Activated T-helper 1 cell treated with Interleukin-2 at 50 U/mL for 16 hours (primary cell): ENCODE data around the gene AIP.

Experiments used
- DNase-seq: peaks from one replicate; pipeline ENCODE4 v3.0.0-alpha.2; 2020; ENCODE audit warnings: low read depth

Gene AIP

DNA sequence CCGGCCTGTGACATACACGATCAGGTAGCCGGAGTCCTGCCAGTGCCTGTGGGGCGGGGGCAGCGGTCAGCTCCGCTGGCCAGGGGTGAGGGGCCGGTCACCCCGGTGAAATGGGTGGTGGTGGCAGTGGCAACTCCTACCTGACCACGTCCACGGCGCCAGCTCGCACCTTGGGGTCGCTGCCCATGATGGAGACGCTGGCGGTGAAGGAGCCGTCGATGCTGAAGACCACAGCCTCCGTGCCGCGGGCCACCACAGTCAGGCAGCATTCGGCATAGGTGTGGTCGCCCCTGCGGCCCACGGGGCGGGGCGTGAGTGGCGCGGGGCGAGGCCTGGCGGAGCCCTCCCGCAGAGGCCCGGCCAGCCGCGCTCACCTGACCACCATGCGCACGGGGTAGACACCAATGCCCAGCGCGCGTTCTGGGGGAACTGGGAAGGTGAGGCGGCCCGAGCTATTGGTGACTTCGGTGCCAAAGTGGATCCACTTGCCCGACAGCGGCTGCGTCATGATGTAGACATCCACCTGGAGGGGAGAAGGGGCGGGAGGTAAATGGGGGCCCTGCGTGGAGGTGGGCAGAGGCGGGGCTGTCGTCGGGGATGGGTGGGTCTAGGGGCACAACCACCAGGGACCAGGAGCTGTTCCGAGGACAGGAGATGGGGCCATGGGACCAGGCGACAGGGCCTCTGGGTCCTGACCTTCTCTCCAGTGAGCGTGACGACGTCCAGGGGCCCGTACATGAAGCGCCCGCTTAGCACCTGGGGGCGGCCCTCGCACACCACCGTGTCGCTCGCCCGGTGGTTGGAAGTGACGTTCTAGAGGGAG, 10.9 kb downstream of the AIP start:
- DNase-seq = no peak

DNA sequence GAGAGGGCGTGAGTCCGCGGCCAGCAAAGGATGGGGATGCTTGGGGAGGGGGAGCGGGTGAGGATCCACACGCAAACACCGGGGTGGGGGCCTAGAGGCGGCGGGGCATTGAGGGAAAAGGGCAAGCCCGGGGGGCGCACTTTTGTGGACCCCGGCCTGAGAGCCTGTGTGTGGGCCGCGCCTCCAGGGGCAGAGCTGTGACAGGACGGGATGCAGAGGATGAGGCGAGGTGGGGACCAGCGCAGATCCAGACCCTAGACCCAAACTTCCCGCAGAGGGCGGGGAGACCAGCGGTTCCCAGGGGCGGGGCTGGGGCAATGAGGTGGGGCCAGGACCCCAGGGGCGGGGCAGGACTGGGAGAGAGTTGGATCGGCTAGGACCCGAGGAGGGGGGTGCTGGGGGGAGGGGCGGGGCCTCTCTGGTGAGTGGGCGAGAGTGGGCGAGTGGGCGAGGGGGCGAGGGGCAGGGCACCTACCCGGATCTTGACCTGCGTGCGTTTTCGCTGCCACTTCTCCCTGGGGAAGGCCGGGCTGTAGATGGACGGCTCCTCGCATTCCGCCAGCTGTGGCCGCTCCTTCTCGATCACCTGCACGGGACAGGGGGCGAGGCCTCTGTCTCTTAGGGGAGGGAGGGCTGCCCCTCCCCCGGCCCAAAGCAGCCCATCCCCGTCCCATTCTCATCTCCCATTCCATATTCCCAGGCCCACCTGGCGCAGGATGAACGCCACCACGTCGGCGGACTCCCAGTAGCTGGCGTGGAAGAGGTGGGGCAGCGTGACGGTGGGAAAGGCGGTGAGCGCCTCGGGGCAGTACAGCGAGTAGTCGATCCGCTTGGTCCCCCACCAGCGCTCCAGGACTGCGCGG, 11.8 kb downstream of the AIP start:
- no peak for DNase-seq

DNA sequence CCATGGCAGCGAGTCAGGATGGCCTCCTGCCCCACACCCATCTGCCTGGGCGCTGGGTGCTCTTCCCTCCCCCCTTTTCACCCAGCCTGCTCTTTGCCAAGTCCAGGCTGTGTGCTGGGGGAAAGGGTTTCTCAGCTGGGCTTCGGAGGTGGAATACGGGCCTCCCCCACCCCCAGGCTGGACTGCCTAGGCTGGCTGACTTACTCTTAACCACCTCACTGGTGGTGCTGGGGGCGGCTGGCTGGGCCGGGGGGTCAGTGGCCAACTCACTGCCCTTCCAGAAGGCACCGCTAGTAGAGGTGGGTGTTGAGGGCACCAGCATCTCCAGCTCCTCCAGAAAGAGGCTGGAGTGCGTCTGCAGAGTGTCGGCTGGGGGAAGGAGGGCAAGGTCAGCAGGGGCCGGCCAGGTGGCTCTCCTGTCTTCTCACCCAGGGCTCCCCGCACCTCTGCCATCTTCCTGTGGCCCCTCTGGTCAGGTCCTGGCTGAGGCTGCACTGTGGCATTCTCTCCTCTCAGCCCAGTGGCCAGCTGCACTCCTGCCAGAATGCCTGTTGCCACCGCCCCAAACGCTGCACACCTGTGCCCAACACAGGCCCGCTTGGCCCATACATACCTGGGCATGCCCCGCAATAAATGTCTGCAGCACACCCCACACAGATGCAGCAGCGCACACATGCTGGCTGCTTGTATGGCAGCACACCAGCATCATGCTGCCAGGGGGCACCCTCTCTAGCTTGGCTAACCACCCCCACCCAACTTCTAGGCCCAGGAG, 12.6 kb downstream of the AIP start:
- DNase-seq = no peak

DNA sequence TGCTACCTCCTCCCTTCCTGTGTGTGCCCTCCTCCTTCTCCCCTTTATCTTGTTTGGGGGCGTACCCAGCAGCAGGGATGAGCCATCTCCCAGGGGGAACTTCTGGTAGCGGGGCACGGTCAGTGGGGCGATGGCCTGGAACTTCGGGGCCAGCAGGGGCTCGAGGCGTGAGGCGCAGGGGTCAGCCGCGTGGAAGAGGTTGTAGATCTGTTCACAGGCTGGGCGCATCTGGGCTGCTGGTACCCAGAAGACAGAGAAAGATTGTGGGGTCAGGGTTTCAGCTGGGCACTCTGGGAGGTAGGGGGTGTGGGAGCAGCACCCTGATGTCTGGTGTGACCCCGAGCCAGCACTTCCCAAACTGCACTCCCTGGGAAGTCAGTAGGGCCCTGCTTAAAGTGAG, 13.3 kb downstream of the AIP start:
- DNase-seq = no peak

DNA sequence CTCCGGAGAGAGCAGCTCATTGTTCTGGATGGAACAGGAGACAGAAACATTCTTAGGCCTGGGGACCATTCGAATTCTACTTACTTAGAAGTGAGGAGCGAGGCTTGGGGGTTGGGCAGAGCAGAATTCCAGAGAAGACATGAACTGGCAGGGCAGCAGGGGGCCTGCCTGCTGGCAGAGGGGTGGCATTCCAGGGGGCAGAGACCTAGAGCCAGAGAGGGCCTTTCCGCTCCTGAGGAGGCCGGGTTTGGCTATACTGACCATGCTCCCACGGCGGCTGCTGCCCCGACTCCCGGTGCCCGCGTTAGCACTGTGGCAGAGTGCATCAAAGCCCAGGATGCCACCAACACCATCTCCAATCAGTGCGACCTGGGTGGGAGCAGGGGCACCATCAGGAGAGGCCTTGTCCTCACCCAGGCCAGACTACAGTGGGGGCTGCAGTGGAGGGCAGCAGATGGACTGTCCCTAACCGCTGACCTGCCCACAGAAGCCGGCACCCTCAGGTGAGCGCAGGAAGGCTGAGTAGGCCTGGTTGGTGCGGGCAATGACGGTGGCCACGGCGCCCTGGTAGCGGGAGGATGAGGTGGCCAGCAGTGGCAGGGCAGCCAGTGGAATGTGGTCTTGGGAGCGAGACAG, 14.9 kb downstream of the AIP start:
- DNase-seq = no peak

DNA sequence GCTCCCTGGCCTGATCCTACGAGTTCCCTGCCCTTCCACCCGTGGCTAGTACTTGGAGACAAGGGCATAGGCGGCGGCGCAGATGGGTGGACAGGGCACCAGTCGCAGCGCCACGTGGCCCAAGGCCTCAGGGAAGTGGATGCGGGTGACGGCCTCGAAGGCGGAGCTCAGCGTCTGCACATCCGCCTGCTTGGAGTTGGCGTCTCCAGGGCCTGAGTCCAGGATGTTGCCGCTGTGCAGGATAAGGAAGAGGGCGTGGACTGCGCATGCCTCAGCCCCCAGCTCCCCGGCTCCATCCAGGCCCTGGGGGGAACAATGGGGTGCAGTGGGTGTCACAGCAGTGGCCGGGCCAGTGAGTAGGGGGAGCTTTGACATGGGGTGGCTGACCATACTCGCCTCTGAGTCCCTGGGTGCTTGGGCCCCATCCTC, 15.7 kb downstream of the AIP start:
- no peak for DNase-seq

DNA sequence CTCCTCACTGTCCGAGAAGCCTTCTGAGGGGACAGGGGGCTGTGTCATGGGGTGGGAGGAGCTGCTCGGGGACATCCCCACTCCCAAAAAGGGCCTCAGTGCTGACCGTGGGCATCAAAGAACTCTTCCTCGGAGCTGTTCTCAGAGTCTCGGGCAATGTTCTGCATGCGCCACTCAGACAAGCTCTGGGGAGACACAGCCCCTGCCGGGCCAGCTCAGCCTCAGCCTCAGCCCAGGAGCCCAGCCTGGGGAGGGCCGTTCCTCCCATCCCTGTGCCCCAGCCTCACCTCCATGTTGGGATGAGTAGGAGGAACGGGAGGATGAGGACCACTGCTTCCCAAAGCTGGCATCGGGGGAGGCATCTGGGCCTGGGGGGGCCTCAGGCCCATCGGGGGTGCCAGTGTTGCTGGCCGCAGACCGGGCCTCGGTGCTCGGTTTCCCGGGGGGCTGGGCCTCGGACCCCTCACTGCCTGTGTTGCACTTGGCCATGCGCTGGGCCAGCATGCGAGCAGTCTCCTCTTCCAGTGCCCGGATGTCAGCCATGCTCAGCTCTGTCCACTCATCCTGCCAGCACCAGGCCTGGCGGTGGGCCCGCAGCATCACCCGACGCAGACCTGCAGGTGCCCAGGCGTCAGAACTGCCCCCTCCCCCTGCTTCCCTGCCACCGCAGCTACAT, 17.1 kb downstream of the AIP start:
- DNase-seq = no peak

DNA sequence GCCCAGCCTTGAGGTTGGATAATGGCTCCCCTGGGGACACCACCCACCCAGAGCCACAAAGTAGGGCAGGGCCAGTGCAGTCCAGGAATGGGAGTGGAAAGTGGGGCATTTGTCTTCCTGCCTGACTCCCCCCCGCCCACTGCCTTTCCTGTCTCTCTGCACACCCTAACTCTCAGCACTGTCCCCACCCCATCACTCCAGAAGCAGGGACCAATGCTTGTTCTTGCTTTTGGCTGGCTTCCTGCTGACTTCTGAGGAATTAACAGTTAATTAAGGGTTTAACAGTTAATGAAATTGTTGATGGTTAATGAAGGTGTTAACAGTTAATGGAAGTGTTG, 17.6 kb downstream of the AIP start:
- DNase-seq = no peak

DNA sequence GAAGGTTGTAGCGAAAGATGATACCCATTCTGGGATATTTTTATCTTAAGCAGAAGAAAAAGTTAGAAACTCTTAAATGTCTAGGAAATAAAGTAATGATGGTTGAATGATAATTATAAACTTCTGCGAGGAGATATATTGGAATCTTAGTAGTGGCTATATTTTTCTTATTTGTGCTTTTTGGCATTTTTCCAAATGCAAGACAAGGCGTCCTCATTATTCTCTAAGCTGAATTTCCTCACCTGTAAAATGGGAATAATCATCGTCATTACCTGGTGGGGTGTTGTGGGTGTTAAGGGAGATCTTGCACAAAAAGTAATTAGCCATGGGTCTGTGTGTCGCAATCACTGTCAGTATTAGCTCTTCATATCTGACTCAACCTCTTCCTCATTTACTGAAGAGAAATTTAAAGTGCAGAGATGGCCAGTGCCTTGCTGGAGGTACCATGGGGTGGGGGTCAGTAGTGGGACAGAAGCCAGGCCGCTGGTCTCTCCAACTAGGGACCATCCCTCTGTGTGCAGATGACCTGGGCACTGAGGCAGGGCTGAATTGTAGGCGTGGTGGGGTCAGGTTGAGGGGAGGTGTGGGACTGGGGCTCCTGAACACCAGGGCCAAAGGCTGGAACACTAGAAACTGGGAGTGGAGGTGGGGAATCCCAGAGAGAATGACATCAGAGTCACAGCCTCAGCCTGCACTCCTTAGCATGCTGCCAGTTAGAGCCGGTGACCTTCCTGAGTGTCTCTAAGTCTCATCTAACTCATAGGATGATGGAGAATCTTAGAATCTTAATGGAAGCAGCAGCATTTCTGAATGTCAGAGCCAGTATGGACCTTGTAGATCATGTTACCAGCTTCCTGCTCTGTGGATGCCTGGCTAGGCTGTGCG, 18.2 kb downstream of the AIP start:
- no peak for DNase-seq

DNA sequence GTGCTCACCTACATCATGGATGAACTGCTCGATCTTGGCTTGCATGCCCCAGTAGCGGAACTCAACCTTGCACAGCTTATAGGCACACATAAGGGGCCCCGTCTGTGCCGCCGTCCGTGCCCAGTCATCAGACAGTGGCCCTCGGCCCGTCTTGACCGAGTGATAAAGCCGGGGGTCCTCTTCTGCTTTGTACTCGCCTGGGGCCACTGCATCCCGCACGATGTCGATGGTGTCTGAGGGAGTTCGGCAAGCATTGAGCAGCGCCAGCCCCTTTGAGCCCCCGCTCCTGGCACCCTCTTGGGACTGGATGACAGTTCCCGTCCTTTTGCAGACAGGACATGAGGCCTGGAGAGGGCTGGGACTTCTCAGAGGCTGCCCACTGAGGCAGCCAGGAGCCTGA, 19.0 kb downstream of the AIP start:
- no peak for DNase-seq

DNA sequence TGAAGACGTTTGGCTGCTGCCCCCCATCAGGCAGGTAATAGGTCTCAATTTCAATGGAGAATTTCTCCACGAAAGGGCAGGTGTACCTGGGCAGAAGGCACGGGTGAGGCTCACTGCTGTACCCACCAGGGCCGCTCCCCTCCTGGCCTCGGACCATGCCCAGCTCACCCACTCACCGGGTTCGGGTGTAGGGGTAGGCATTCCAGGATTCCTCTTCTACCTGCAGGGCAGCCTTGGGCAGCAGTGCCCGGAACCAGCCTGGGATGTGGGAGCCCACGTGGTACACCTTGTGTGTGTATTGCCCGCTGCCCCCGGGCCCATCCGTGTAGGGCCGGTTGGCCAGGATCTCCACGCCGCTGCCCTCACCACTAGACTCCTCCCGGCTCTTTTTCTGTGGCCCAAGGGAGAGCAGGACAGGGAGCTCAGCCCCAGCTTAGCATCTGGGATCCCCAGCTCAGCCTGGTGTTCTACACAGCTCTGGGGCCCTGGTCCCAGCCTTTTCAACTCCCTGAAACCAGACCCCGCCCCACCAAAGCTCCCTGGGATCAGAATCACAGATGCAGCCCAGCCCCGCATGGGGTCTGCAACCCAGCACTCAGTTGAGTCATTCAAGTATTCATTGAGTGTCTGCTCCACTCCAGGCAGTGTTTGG, 19.6 kb downstream of the AIP start:
- DNase-seq = no peak

DNA sequence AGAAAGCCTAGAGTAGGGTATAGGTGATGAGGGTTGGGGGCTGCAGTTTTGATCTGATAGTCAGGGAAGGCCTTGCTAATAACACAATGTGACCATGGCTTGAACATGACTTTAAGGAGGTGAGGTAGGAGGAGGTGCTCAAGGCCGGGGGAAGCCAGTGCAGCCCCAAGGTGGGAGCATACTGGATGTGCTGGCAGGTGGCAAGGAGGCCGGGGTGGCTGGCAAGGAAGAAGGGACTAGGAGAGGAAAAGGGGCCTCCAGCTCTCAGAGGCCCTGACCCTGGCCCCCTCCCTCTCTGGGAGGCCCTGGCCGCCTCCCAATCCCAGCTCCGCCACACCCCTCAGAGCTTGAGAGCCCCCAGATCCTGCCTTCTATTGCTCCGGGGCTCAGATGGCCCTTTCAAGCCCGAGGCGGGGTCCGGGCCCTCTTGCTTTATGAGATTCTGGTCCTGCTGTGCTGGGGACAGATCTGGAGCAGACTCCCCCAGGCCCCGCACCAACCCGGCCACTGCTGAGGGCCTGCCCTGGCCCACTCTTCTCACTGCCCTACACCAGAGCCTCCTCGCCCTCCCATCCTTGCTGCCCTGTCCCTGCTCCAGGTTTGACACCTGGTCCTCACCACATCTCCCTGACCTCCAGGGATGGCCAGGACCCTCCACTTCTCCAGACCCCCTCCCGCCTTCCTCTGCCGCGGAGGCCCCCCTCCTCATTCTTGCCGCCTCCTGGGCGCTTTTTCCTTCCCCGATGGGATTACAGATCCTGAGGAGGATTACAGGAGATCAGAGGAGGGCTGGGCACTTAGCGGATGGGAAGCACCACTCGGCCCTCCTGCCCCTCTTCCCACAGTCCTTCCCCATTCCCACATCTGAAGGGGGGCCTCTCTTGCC, 20.5 kb downstream of the AIP start:
- no peak for DNase-seq

DNA sequence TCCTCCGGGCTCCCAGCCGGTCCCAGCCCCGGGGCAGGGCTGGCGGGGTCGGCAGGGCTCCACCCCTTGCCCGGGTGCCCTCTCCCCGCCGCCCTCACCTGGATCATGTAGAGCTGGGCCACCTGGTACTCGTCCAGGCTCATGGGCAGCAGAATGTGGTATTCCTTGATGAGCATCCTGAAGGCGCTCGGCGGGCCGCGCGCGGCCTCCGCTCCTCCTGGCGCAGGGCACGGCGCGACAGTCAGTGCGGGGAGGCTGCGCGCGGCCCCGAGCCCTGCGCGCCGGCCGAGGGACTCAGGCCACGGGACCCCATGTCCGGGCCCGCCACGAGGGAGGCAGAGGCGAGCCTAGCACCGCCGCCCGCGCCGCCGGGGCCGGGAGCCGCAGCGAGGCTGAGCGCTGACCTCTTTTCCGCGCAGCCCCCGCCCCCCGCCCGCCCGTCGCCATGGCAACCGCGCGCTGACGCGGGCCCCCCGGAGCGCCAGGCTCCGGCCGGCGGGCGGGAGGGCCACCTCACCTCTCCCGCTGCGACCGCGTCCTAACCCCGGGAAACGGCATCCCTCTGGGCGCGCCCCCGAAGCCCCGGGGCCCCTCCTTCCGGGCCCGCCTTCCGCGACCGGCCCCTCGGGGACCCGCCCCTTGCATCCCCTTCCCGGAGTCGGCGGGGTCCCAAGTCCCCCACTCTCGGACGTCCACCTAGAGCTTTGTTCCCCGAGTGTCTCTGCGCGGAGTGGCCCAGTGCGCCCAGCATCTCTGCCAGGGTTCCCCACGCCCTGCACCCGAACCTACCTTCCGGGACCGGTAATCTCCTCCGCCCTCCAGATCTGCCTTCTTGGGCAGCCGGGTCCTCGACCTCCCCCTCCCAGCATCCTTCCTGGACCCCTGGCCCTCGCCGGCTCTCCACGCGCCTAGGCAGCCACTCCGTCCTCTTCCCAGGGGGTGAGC, 21.5 kb downstream of the AIP start:
- no peak for DNase-seq

DNA sequence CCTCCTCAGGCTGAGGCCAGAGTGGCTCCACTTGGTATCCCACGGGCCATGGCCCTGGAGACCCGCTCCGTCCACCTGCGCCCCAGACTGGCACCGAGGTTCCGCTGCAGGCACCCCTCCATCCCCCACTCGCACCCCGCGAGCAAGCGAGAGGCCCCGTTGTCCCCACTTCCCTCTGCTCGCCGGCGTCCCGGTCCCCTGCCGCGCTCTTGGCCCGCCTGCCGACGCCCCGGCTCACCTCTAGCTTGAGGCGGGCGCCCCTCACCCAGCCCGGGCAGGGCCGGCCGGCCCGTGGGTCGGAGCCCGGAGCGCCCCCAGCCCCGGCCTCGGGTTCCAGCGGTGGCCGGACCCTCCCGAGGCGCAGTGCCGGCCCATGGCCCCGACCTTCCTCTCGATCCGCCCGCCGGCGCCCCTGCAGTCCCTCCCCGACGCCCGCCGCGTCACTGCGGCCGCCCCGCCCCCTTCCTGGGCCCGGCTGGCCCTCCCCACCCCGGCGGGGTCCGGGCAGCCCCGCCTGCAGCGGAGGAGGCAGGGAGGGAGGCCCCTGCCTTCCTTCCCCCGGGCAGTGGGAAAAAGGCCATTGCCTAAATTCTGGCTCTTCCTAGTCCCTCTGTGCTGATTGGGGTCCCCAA, 22.2 kb downstream of the AIP start, which contains the start of gene PITPNM1:
Gene PITPNM1, minus strand, starts transcription at position 414 of the 632 bp plus-strand sequence. CDS start 1,183 bp downstream, outside the sequence.
- peak; percentile 62 for DNase-seq

DNA sequence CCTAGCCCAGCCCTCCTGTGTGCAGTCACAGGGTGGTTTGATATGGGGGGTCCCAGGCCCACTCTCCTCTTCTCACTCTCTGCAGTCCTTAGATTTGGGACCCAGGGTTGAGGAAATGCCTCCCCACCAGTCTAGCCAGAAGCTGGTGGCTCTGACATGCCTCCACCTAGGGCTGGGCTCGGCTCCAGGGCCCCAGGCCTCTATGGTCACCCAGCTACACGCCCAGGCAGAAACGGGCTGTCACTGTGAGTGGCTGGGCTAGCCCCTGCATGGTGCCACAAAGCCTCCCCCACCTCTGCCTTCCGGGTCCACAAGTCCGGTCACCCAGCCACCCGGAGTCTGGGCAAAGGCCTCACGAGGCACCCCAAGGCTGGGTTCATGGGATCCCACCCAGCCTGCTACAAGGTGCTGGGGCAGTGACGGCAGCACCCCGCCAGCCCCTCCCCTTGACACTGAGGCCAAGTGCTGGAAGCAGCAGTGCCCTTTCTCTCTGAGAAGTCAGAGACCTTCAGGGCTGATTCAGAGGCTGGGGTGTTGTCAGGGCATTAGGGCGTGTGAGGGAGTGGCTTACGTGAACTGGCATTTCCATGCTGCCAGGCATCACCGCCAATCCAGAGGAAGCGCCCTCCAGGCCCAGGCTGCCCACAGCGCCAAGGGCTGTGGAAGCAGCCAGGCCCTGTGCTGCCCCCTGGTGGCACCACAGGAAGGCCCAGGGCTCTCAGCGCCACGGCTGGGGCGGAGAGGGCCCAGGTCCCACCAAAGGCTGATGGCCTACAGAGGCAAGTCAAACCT, 23.0 kb downstream of the AIP start:
- peak; percentile 83 for DNase-seq

DNA sequence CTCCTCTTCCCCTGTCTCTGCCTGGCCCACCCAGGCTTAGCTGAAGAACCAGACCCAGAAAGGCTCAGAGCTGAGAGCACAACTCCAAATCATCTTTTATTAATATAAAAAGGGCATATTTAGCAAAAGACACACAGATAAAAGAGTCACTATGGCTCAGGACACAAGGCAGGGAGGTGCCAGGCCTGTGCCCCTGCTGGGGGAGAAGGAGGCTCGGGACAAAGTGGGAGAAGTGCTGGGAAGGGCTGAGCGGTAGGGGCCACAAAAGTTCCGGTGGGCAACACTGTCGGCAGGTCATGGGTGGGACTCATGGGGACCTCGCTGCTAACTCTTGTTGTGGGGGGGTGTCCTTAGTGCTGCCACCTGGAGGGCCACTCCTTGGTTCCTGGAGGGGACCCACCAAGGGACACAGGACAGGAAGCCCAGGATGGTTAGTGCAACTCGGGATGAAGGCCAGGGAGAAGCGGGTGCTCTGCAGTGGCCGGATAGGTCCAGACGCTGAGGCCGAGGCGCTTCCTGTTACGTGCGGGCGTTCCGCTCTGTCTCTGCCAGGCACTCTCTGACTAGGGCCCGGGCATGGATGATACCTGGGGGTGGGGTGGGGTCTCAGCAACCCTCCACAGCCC, 23.7 kb downstream of the AIP start:
- no peak for DNase-seq
